ENCODE data around the gene SLC22A4. TPM values are rescaled to one million over a fixed set of nuclear protein-coding genes. Genes with fewer than 3 reads are reported as not detected.
A peak's percentile ranks its signal among the peaks of the same experiment; 100 is the strongest.

The SLC22A4 gene
- total RNA-seq, 4 donors from 2014 or later = 0.25 to 1.1 (median 0.61) TPM

DNA sequence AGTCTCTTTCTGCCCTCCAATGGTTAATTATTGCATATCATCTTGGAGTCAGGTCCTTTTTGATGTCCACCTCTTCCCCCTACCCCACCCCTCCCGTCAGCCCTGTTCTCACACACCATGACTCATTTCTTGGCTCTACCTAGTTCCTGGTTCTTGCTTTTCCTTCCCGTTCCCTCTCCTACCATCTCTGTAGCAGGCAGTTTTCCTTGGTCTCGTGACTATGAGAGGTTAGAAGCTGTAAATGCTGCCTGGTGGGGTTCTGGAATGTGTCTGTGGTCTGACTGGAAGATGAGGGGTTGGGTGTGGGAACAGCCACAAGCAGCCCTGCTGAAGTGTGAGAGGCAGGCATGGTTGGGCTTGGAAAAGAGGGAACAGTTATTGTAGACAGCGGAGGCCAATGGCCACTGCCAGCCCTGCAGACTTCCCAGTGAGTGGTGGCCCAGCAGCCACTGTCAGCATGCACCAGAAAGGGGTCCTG lies 93.5 kb downstream of the SLC22A4 start:
- Histone ChIP-seq H3K27me3 (no peaks in the 10 kb centered on the region), H3K27ac (peak overlapping the region; percentile 92 to 99 (median 94)), H3K4me3 (peak overlapping the region in 1 of 2 donors; percentile 18), H3K36me3 (peaks cover 0 to 30% of the 10 kb centered on the region in 2 donors), H3K9me3 (no peaks in the 10 kb centered on the region), H3K4me1 (peaks cover 23 to 64% (median 48%) of the 10 kb centered on the region in 3 donors)
- WGBS, 2 donors (ENCODE audit: low coverage in 1 of 2) = 5 to 10% methylated on average over 2 to 4 of the region's 4 CpGs
- ATAC-seq = peak; percentile 85
- TF ChIP-seq POLR2AphosphoS5 (IDR thresholded peaks at IDR 0.05) = peak; percentile 93
- TF ChIP-seq, protein P1, sequence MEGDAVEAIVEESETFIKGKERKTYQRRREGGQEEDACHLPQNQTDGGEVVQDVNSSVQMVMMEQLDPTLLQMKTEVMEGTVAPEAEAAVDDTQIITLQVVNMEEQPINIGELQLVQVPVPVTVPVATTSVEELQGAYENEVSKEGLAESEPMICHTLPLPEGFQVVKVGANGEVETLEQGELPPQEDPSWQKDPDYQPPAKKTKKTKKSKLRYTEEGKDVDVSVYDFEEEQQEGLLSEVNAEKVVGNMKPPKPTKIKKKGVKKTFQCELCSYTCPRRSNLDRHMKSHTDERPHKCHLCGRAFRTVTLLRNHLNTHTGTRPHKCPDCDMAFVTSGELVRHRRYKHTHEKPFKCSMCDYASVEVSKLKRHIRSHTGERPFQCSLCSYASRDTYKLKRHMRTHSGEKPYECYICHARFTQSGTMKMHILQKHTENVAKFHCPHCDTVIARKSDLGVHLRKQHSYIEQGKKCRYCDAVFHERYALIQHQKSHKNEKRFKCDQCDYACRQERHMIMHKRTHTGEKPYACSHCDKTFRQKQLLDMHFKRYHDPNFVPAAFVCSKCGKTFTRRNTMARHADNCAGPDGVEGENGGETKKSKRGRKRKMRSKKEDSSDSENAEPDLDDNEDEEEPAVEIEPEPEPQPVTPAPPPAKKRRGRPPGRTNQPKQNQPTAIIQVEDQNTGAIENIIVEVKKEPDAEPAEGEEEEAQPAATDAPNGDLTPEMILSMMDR (IDR thresholded peaks at IDR 0.05) = peak in 1 of 4 experiments; percentile 40
- no peak for TF ChIP-seq POLR2A (IDR thresholded peaks at IDR 0.05)

DNA sequence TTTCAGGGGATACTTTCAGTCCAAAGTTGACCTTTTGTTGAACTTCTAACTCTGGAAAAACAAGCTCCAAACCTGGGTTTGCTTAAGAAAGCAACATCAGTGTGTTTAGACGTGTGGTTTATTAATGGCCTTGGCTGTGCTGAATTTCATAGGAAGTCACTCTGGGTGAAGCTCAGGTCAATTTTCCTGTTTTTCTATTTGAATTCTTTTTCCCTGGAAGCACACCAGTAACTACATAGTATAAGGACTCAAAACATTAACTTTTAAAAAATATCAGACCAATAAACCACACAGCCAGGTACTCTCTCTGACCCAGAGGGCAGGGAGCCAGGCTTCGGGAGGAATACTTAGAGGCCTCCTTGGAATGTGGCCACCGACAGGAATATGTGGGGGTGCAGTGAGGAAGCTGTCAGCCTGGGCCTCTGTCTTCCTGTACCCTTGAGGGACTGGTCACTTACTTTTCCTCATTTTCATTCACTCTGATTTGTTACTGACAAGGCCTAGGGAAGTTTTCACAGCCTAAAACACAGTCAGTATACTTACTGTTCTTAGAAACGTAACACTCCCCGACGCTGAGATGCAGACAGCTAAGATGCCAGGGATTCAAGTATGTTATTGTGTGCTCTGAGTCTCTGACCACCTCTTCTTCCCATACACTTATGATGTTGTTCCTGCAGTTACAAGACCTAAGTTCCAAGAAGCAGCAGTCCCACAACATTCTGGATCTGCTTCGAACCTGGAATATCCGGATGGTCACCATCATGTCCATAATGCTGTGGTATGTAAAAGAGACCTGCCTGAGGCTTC lies 94.3 kb downstream of the SLC22A4 start:
- H3K36me3 ChIP-seq = peaks cover 0 to 38% of the 10 kb centered on the region in 2 donors
- H3K4me3 ChIP-seq = no peak overlapping the region
- ATAC-seq = peak; percentile 65
- TF ChIP-seq POLR2AphosphoS5 (IDR thresholded peaks at IDR 0.05) (peak; percentile 87), POLR2A (IDR thresholded peaks at IDR 0.05) (no peak)
- peaks cover 23 to 64% (median 48%) of the 10 kb centered on the region in 3 donors for H3K4me1 ChIP-seq
- H3K27me3 ChIP-seq = no peaks in the 10 kb centered on the region
- H3K9me3 ChIP-seq = no peaks in the 10 kb centered on the region
- WGBS, 2 donors (ENCODE audit: low coverage in 1 of 2) = 26 to 31% methylated on average over 6 to 8 of the region's 8 CpGs
- H3K27ac ChIP-seq = peak overlapping the region; percentile 92 to 99 (median 94)

DNA sequence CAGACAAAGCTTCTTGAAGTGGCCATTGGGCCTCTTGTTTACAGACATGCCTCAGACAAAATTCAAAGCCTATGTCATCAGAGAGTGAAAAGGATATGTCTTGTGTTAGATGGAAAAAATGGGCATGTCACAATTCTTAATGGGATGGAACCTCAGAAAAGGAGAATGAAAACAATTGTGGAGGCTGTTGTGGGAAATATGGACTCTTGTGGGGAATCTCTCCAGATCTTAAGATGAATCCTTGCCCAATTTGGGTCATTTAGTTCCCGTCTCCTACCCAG lies 94.8 kb downstream of the SLC22A4 start:
- Histone ChIP-seq H3K36me3 (peaks cover 0 to 40% of the 10 kb centered on the region in 2 donors), H3K4me1 (peaks cover 23 to 64% (median 48%) of the 10 kb centered on the region in 3 donors), H3K4me3 (no peak overlapping the region), H3K27me3 (no peaks in the 10 kb centered on the region), H3K9me3 (no peaks in the 10 kb centered on the region), H3K27ac (peak overlapping the region; percentile 92 to 99 (median 94))
- TF ChIP-seq POLR2AphosphoS5 (IDR thresholded peaks at IDR 0.05) (no peak), POLR2A (IDR thresholded peaks at IDR 0.05) (no peak)
- TF ChIP-seq, protein P1 (IDR thresholded peaks at IDR 0.05) = no peak
- 60% methylated on average over 1 of the region's 1 CpG; no CpG with 5 or more reads in 1 of the 2 donors for WGBS, 2 donors (ENCODE audit: low coverage in 1 of 2)
- ATAC-seq = no peak

DNA sequence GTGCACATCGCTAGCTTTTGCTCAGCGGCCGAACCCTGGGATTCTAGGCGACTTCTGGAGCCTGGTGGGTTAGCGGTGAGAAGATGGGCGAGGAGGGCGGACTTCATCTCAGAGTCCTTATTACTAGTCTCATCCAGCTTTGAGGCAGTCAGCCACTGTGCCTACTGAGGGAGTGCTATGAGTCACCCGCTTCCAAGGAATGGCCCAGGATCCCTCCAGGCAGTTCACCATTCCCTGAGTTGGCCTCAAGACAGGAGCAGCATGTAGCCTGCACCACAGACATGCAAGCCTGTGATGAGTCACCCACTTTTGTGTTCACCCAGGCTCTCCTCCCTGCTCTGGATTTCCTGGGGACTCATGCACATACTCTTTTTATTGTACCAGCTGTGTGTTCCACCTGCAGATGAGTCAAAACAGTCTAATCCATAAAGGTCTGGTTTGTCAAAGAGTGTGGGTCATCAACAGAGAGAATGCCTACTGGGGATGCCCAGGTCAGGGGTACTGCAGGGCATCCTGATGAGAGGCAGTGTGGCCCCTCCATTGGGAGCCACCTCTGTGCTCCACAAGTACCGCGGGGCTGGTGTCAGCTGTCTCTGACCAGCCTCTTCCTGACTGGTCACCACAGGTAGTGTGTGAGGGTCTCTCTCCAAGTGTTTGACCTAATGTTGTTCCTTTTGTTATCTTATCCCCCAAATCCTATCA lies 95.5 kb downstream of the SLC22A4 start:
- Histone ChIP-seq H3K36me3 (peaks cover 0 to 40% of the 10 kb centered on the region in 2 donors), H3K4me1 (peaks cover 23 to 64% (median 48%) of the 10 kb centered on the region in 3 donors), H3K9me3 (no peaks in the 10 kb centered on the region), H3K27ac (peak overlapping the region; percentile 92 to 99 (median 94)), H3K27me3 (no peaks in the 10 kb centered on the region), H3K4me3 (no peak overlapping the region)
- ATAC-seq = peak; percentile 62
- 69 to 100% methylated on average over 2 to 6 of the region's 10 CpGs for WGBS, 2 donors (ENCODE audit: low coverage in 1 of 2)
- TF ChIP-seq EP300 (IDR thresholded peaks at IDR 0.05) (no peak), POLR2A (IDR thresholded peaks at IDR 0.05) (no peak), POLR2AphosphoS5 (IDR thresholded peaks at IDR 0.05) (peak; percentile 80)
- TF ChIP-seq, protein P1 (IDR thresholded peaks at IDR 0.05) = no peak

DNA sequence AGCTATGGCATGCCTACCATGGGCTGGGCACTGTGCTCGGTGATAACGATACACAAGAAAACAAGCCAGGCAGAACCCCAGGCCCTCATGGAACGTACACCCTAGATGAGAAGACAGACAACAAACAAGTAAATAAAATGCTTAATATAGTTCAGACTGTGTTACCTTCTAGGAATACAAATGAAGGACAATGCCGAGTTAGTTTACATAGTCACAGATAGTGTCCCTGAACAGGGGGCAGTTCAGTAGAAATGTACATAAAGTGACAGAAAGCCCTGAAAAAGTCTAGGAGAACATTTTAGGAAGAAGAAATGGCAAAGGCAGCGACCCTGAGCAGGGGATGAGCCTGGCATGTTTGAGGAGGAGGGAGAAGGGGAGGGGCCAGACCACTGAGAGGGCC lies 97.1 kb downstream of the SLC22A4 start:
- H3K27me3 ChIP-seq = no peaks in the 10 kb centered on the region
- peak overlapping the region in 2 of 4 donors; percentile 1 to 8 for H3K27ac ChIP-seq
- H3K4me3 ChIP-seq = no peak overlapping the region
- TF ChIP-seq POLR2AphosphoS5 (IDR thresholded peaks at IDR 0.05) (no peak), EP300 (IDR thresholded peaks at IDR 0.05) (no peak), POLR2A (IDR thresholded peaks at IDR 0.05) (no peak)
- TF ChIP-seq, protein P1 (IDR thresholded peaks at IDR 0.05) = no peak
- no peak for ATAC-seq
- no peaks in the 10 kb centered on the region for H3K9me3 ChIP-seq
- H3K4me1 ChIP-seq = peaks cover 23 to 51% (median 40%) of the 10 kb centered on the region in 3 donors
- 47 to 71% methylated on average over 4 to 5 of the region's 5 CpGs for WGBS, 2 donors (ENCODE audit: low coverage in 1 of 2)
- peaks cover 0 to 50% of the 10 kb centered on the region in 2 donors for H3K36me3 ChIP-seq
